Activated gamma-delta T cell treated with anti-CD3 and anti-CD28 coated beads, Interleukin-2, amount 50 U/mL, for 16 hours (primary cell): ENCODE data around the gene SLC16A13.
A peak's percentile ranks its signal among the peaks of the same experiment; 100 is the strongest.
"Not testable (repeated sequence)": the region's sequence is repeated elsewhere in the genome, so short reads cannot be mapped to it uniquely, and the experiment has no call there.

Experiments used
- DNase-seq: peaks from one replicate; pipeline ENCODE4 v3.0.0-alpha.2; 2020; ENCODE audit warnings: low read depth

Gene SLC16A13

DNA sequence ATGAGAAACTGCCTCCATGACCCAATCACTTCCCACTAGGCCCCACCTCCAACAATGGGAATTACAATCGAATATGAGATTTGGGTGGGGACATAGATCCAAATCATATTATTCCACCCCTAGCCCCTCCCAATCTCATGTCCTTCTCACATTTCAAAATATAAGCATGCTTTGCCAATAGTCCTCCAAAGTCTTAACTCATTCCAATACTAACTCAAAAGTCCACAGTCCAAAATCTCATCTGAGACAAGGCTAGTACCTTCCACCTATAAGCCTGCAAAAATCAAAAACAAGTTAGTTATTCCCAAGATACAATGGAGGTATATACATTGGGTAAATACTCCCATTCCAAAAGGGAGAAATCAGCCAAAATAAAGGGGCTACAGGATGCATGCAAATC lies 31.4 kb downstream of the SLC16A13 start:
- no peak for DNase-seq

DNA sequence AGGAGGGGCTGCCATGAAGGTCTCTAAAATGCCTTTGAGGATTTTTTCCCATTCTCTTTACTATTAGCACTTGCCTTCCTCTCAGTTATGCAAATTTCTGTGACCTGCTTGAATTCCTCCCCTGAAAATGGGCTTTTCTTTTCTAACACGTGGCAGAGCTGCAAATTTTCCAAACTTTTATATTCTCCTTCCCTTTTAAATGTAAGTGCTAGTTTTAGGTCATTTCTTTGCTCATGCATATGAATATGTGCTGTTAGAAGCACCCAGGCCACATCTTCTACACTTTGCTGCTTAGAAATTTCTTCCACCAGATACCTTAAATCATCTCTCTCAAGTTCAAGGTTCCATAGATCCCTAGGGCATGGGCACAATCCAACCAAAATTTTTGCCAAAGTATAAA lies 32.5 kb downstream of the SLC16A13 start:
- DNase-seq = no peak

DNA sequence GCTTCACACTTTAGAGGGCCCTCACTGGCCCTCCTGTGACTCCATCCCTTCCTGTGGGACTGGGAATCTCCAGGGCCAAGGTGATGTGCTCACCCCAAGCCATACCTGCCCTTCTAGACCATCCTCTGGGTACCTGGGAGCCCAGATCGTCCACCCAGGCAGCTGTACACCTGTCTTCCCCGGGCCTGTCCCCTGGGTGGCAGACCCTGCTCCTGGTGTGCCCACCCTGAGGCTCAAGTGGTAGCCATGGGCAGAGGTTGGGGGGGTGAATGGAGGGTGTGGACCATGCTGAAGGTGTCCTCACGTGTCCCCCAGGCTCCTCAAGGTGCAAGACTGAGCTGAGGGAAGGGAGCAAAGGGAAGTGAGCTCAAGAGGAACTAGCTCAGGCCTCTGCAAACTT lies 34.9 kb downstream of the SLC16A13 start:
- DNase-seq = no peak

DNA sequence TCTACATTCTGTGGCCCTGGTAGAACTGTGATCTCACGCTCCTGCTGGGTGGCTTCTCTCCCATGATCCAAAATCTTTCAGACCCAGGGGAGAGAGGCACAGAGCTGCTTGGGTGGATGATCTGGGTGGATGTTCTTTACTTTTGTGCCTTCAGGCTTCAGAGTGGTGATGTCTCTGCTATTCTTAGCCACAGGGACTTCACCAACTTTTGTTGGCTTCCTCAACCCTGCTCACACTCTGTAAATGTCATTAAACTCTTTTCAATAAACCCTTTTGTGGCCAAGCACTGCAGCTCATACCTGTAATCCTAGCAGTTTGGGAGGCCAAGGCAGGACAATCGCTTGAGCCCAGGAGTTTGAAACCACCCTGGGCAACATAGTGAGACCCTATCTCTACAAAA lies 36.6 kb downstream of the SLC16A13 start:
- DNase-seq = no peak

DNA sequence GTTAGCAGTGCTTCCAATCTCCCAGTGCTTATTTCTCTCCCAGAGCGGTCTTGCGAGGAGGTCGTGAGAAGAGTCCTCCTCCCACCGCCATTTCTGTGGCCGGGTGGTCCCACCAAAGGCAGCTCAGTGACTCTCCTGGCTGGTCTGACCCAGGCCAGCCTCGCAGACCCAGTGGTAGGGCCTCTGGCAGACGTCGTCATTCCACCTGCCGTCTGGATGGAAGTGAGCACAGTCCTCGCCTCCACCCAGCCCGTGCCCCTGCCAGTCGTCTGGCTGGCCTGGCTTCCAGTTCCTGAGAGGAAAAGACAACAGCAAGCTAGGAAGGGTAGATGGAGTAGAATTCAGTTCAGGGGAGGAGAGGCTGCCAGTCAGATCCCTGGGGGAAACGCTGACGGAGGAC lies 39.1 kb downstream of the SLC16A13 start:
- DNase-seq = no peak

DNA sequence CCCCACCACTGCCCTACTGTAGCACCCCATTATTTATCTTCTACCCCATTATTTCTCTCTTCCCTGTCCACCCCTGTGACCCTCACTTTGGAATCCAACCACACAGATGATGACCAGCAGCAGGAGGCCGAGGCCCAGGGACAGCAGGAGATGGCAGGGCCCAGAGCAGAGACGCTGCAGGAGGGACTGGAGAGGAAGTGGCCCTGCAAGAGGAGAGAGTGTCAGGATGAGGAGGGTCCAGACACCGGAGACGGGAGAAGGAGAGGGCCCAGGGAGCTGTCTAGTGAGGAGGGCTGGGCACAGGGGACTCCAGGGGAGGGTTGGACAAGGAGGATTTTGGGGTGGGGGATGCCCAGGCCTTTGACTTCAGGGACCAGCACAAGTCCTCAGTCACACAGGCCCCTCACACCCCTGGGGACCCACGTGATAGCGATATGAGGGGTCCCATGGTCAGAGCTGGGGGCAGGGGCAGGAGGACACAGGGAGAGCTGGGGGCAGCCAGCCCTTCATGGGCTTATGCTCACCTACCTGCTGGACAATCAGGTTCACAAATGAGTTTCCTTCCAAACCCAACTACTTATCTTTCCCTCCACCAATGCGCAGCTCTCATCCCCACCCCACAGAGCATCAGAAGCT lies 42.2 kb downstream of the SLC16A13 start:
- DNase-seq = no peak

DNA sequence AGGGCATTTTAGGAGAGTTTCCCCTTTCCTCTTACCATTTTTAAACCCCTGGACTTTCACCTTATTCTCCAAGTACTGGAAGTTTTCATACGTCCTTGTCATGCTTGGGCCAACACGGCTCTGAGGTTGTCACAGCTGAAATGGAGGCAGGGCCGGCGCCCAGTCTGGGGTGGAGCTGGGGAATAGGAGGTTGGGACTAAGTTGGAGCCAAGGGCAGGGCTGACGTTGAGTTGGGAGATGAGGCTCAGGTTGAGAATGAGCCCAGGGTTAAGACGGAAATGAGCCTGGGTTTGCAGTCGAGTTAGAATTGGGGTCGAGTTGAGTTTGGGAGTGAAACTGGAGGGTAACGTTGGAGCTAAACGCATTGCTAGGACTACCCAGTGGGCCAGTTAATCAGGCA lies 42.9 kb downstream of the SLC16A13 start:
- DNase-seq = no peak

DNA sequence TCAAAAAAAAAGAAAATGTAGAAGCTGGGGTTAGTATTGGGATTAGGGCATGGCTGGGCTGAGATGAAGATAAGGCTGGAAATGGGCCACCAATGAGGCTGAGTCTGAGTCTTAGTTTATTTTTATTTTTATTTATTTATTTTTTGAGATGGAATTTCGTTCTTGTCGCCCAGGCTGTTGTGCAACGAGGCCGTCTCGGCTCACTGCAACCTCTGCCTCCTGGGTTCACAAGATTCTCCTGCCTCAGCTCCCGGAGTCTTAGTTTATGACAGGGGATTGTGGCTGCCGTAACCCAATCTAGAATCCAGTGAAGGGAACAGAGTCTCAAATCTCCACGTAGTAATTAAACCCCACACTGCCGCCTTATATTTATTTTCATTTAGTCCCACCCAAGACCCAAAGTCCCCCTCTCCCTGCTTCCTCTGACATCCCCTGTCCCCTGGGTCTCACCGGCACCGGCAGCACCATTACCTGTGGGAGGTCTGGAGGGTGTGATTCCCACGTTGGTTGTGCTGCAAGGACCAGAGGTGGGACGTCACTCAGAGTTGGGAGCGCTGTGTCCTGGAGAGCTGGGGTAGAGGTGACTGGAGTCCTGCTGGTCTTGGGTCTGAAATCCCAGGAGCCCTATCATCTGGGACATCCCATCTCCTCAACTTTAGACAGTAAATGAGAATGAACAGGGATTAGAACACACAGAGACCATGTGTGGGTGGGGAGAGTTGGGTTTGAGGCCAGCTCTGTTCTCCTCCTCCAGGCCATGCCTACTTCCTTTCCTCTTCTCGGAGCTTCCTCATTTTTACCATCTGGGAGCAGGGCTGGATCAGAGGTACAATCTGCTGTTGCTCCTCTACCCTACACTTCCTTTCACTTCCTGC lies 44.0 kb downstream of the SLC16A13 start, which contains the start of gene CLEC10A:
Gene CLEC10A, minus strand, starts transcription at position 671 of the 875 bp plus-strand sequence. CDS start 1,439 bp downstream, outside the sequence.
- DNase-seq = no peak

DNA sequence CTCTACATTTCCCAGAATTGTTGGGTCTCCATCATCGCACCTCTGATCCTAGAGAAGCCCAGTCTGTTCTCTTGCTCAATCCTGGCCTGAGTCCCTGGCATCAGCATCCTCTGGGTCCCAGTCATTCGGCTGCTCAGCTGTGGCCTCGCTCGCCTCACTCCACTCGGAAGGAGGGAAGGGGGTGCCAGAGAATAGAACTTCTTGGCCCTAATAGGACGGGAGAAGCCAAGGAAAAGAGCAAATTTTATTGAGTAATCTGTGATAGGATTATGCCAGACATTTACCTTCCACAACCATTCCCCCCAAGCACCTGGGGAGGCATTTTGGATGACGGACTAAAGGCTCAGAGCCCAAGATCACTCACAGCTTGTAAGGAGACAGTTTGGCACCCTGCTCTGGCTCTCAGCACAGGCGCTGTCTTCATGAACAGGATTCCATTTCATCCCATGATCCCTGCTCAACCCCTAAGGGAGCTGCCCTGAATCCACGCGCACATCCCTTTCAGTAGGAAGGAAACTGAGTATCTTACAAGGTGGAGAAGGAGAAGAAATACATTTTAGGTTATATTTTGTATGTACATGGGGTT lies 44.7 kb downstream of the SLC16A13 start:
- no peak for DNase-seq

DNA sequence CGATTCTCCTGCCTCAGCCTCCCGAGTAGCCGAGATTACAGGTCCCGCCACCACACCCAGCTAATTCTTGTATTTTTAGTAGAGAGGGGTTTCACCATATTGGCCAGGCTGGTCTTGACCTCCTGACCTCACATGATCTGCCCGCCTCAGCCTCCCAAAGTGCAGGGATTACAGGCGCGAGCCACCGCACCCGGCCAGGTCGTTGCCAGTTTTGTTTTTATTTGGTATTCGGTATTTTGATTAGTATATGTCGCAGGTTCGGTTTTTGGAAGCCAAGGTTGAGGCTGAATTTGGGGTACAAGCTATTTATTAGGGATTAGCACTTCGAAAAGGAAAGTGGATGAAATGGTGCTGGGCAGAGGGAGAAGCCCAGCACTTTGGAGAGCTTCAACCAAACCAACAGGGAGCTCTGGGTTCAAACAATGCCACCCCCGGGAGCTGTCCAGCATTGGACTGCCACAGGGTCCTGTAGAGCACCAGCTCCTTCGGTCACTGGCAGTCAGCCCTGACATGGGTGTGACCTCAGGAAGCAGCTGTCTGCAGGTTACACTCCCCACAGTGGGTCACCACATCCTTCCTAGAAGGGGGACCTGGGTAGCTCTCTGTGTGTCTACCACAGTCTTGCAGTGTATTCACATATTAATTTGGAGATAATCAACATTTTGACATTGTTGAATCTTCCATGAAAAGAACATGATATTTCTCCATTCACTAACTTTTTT lies 45.7 kb downstream of the SLC16A13 start:
- DNase-seq = peak; percentile 12

DNA sequence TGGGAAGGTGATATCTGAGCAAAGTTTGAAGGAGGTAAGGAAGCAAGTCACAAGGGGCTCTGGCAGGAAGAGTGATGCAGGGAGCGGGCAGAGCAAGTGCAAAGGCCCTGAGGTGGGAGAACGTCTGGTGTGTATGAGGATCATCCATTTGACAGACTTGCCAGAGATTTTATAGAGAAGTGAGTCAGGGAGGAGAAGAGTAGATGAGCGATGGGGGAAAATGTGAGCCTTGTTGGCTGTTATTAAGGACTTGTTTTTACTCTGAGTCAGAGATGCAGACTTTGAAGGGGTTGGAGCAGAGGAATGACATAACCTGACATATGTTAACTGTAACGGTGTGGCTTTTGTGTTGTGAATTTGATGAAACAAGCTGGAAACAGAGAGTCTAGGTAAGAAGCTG lies 47.8 kb downstream of the SLC16A13 start:
- no peak for DNase-seq

DNA sequence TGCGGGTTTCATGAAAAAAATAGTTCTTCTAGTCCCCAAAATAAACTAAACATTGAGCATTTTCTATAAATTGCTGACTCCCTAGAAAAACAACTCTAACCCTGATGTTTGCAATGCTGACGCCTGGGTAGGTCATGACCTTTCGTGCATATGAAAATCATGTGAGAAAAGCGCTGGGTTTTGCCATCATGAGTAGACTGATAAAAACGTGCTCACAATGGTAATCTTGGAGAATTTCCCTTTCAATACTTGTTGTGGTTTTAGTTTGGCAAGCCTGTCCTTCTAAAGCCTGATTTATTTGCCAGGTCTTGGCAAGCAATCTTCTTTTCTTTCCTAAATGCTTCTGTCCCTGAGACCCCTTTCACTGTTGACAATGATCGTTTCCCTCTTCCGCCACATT lies 48.3 kb downstream of the SLC16A13 start:
- DNase-seq = no peak

DNA sequence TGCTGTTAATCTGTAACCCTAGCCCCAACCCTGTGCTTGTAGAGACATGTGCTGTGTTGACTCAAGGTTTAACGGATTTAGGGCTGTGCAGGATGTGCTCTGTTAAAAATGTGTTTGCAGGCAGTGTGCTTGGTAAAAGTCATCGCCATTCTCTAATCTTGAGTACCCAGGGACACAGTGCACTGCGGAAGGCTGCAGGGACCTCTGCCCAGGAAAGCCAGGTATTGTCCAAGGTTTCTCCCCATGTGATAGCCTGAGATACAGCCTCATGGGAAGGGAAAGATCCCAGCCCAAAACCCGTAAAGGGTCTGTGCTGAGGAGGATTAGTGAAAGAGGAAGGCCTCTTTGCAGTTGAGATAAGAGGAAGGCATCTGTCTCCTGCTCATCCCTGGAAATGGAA lies 52.6 kb downstream of the SLC16A13 start:
- not testable (repeated sequence) for DNase-seq

DNA sequence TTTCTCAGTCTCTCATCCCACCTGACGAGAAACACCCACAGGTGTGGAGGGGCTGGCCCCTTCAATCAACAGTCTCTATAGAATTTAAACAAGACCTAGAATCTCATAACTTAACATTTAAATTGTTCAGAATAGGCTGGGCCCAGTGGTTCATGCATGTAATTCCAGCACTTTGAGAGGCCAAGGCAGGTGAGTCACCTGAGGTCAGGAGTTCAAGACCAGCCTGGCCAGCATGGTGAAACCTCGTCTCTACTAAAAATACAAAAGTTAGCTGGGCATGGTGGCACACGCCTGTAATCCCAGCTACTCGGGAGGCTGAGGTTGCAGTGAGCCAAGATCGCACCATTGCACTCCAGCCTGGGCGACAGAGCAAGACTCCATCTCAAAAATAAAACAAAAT lies 53.8 kb downstream of the SLC16A13 start:
- DNase-seq = not testable (repeated sequence)
